H9 (cell line): ENCODE results near the gene TMEM9. TPM values are rescaled to one million over a fixed set of nuclear protein-coding genes. Genes with fewer than 3 reads are reported as not detected.
A peak's percentile ranks its signal among the peaks of the same experiment; 100 is the strongest.

Experiments
- DNase-seq: peaks from one replicate; pipeline ENCODE4 v3.0.0-alpha.2; 2017
- H2AFZ ChIP-seq: one replicate; pipeline ENCODE4 v1.6.1; 2013; ENCODE audit warnings: mild to moderate bottlenecking, low read length, control low read depth, moderate library complexity
- H2AK5ac ChIP-seq: 2 replicates; pipeline ENCODE4 v1.6.1; 2013; ENCODE audit warnings: low read length, control low read depth, mixed read lengths; ENCODE audit not compliant: insufficient read length
- H2BK120ac ChIP-seq: one replicate; pipeline ENCODE4 v1.6.1; 2013; ENCODE audit warnings: low read depth, mild to moderate bottlenecking, low read length, control low read depth, inconsistent platforms; ENCODE audit not compliant: poor library complexity, severe bottlenecking
- H2BK12ac ChIP-seq: 2 replicates; pipeline ENCODE4 v1.6.1; 2013; ENCODE audit warnings: low read length, control low read depth, mixed read lengths, low read depth; ENCODE audit not compliant: insufficient read length
- H2BK15ac ChIP-seq: 2 replicates; pipeline ENCODE4 v1.6.1; 2013; ENCODE audit warnings: low read depth, low read length, control low read depth
- H2BK20ac ChIP-seq: one replicate; pipeline ENCODE4 v1.6.1; 2013; ENCODE audit warnings: low read depth, mild to moderate bottlenecking, low read length, control low read depth, inconsistent platforms; ENCODE audit not compliant: poor library complexity, severe bottlenecking
- H2BK5ac ChIP-seq: 2 replicates; pipeline ENCODE4 v1.6.1; 2013; ENCODE audit warnings: low read length, control low read depth, mixed read lengths; ENCODE audit not compliant: insufficient read length
- H3K14ac ChIP-seq: 2 replicates; pipeline ENCODE4 v1.6.1; 2013; ENCODE audit warnings: low read length, control low read depth; ENCODE audit not compliant: insufficient read depth
- H3K18ac ChIP-seq: 2 replicates; pipeline ENCODE4 v1.6.1; 2013; ENCODE audit warnings: low read depth, mild to moderate bottlenecking, mixed read lengths, low read length, control low read depth; ENCODE audit not compliant: insufficient read length
- H3K23ac ChIP-seq: 2 replicates; pipeline ENCODE4 v1.6.1; 2013; ENCODE audit warnings: low read length, control low read depth, mixed read lengths, low read depth; ENCODE audit not compliant: insufficient read length
- H3K23me2 ChIP-seq: 2 replicates; pipeline ENCODE4 v1.6.1; 2013; ENCODE audit warnings: low read depth, mild to moderate bottlenecking, mixed read lengths, low read length, control low read depth; ENCODE audit not compliant: insufficient read length, poor library complexity, severe bottlenecking
- H3K27ac ChIP-seq: 2 replicates; pipeline ENCODE4 v1.5.1; 2013; ENCODE audit warnings: low read length, control low read depth, mixed read lengths, low read depth; ENCODE audit not compliant: insufficient read length
- H3K27me3 ChIP-seq: 2 replicates; pipeline ENCODE4 v1.6.1; 2013; ENCODE audit warnings: low read length, control low read depth, inconsistent platforms; ENCODE audit not compliant: insufficient read depth
- H3K4ac ChIP-seq: 2 replicates; pipeline ENCODE4 v1.6.1; 2013; ENCODE audit warnings: low read depth, mild to moderate bottlenecking, control low read depth, inconsistent platforms, low read length, moderate library complexity
- H3K4me1 ChIP-seq: 2 replicates; pipeline ENCODE4 v1.6.1; 2013; ENCODE audit warnings: low read length, control low read depth, inconsistent platforms; ENCODE audit not compliant: insufficient read depth
- H3K4me2 ChIP-seq: 2 replicates; pipeline ENCODE4 v1.6.1; 2013; ENCODE audit warnings: low read length, control low read depth, mixed read lengths; ENCODE audit not compliant: insufficient read length, insufficient read depth
- H3K56ac ChIP-seq: 2 replicates; pipeline ENCODE4 v1.6.1; 2013; ENCODE audit warnings: low read depth, mild to moderate bottlenecking, mixed read lengths, low read length, control low read depth; ENCODE audit not compliant: insufficient read length
- H3K79me1 ChIP-seq: 2 replicates; pipeline ENCODE4 v1.6.1; 2013; ENCODE audit warnings: low read depth, mild to moderate bottlenecking, moderate library complexity, low read length, control low read depth, inconsistent platforms; ENCODE audit not compliant: insufficient read depth, poor library complexity, severe bottlenecking
- H3K79me2 ChIP-seq: 2 replicates; pipeline ENCODE4 v1.6.1; 2013; ENCODE audit warnings: low read length, control low read depth, inconsistent platforms; ENCODE audit not compliant: insufficient read depth
- H3K9ac ChIP-seq: 2 replicates; pipeline ENCODE4 v1.6.1; 2013; ENCODE audit warnings: low read length, control low read depth, mixed read lengths; ENCODE audit not compliant: insufficient read length; ENCODE audit errors: extremely low read depth
- H3K9me3 ChIP-seq: one replicate; pipeline ENCODE4 v1.6.1; 2013; ENCODE audit warnings: low read depth, low read length, inconsistent platforms; ENCODE audit not compliant: control insufficient read depth
- H3T11ph ChIP-seq: one replicate; pipeline ENCODE4 v1.6.1; 2013; ENCODE audit warnings: mild to moderate bottlenecking, low read length, control low read depth, inconsistent platforms
- H4K20me1 ChIP-seq: one replicate; pipeline ENCODE4 v1.6.1; 2013; ENCODE audit not compliant: control insufficient read depth, insufficient read length, insufficient read depth
- H4K5ac ChIP-seq: 2 replicates; pipeline ENCODE4 v1.6.1; 2013; ENCODE audit warnings: low read depth, mild to moderate bottlenecking, mixed read lengths, low read length, control low read depth; ENCODE audit not compliant: insufficient read length
- H4K8ac ChIP-seq: replicated peaks from 2 replicates; pipeline ENCODE4 v1.6.1; 2013; ENCODE audit warnings: low read length, control low read depth, mixed read lengths, low read depth; ENCODE audit not compliant: insufficient read length
- H4K91ac ChIP-seq: 2 replicates; pipeline ENCODE4 v1.6.1; 2013; ENCODE audit warnings: low read depth, mild to moderate bottlenecking, moderate library complexity, mixed read lengths, low read length, control low read depth; ENCODE audit not compliant: insufficient read length
- H3K27ac Mint-ChIP-seq, 3 experiments: 2 replicates in 2 of 3; 3 replicates in 1 of 3; pipeline ENCODE4 v1.8.0; 2020 to 2021; ENCODE audit warnings: mixed read lengths in 3 of 3, mild to moderate bottlenecking in 1 of 3, moderate library complexity in 1 of 3
- H3K27me3 Mint-ChIP-seq: 2 replicates; pipeline ENCODE4 v1.8.0; 2021; ENCODE audit warnings: low read depth, mild to moderate bottlenecking, moderate library complexity, mixed read lengths
- H3K36me3 Mint-ChIP-seq, 3 experiments: 2 replicates in 2 of 3; 3 replicates in 1 of 3; pipeline ENCODE4 v1.8.0; 2020 to 2021; ENCODE audit warnings: low read depth in 3 of 3, mixed read lengths in 3 of 3; ENCODE audit not compliant: insufficient read depth in 1 of 3
- H3K4me1 Mint-ChIP-seq, 2 experiments: 2 replicates each; pipeline ENCODE4 v1.8.0; 2020; ENCODE audit warnings: mixed read lengths in 2 of 2
- H3K4me3 Mint-ChIP-seq, 2 experiments: 2 replicates in 1 of 2; 3 replicates in 1 of 2; pipeline ENCODE4 v1.8.0; 2020 to 2021; ENCODE audit warnings: mild to moderate bottlenecking in 2 of 2, mixed read lengths in 2 of 2, moderate library complexity in 1 of 2
- H3K9me3 Mint-ChIP-seq, 2 experiments: 2 replicates in 1 of 2; 3 replicates in 1 of 2; pipeline ENCODE4 v1.8.0; 2020; ENCODE audit warnings: mild to moderate bottlenecking in 2 of 2, mixed read lengths in 2 of 2, moderate library complexity in 1 of 2
- CTCF ChIP-seq: fragments of 200-600 bp; sonication (generic); conservative IDR thresholded peaks from 3 replicates; pipeline ENCODE4 v1.8.0; 2021; ENCODE audit warnings: antibody characterized with exemption, mild to moderate bottlenecking
- WGBS: extraction: QIAGEN DNeasy Blood & Tissue Kit; methylation state at CpG from one replicate; pipeline ENCODE4 v1.1.7; 2013; ENCODE audit warnings: missing lambda C conversion rate, low lambda C conversion rate, mixed read lengths; ENCODE audit not compliant: insufficient read length; ENCODE audit errors: extremely low coverage; 5-methylcytosine and 5-hydroxymethylcytosine counted together
- total RNA-seq: library from RNA; stranded (reverse); gene quantifications from 2 replicates; pipeline ENCODE4 v1.2.1, GENCODE V29; 2021

TMEM9 gene
- total RNA-seq, 1 experiment from 2014 or later = 93.4 TPM

DNA sequence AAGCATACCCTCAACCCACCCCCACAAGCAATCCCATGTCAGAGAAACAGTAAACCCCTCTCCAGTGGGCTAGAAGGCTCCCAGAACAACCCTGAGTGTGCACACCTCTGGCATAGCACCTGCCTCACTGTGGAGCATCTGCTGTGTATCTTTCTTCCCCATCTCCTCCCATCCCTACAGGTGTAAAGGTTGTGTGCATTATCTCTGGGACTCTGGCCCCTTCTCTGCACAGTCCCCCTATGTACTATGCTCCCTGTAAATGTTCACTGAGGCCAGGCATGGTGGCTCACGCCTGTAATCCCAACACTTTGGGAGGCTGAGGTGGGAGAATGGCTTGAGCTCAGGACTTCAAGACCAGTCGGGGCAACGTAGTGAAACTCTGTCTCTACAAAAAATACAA, 41.3 kb downstream of the TMEM9 start:
- H3K27me3 Mint-ChIP-seq = peaks cover 54% of the 10 kb centered on the region
- H3K27me3 ChIP-seq = peaks cover 15% of the 10 kb centered on the region; the same call in 1 of the 2 replicates
- H3K18ac ChIP-seq = no peak overlapping the region
- H3K4me2 ChIP-seq = no peak overlapping the region
- H3K9me3 ChIP-seq = no peaks in the 10 kb centered on the region
- no peak overlapping the region for H3K14ac ChIP-seq
- no peak overlapping the region for H3K4ac ChIP-seq
- no peak for DNase-seq
- no peak overlapping the region for H3T11ph ChIP-seq
- H3K23ac ChIP-seq = no peak overlapping the region
- WGBS = no CpG with 5 or more reads among the region's 3 CpGs
- no peaks in the 10 kb centered on the region for H3K79me1 ChIP-seq
- H3K27ac Mint-ChIP-seq = peak overlapping the region in 1 of 3 experiments; percentile 62; a peak in 1 of 7 replicates
- H3K27ac ChIP-seq = no peak overlapping the region
- no peaks in the 10 kb centered on the region for H3K79me2 ChIP-seq
- peaks cover 10% of the 10 kb centered on the region for H3K23me2 ChIP-seq
- H2BK15ac ChIP-seq = no peak overlapping the region
- H4K8ac ChIP-seq = no peak overlapping the region
- TF ChIP-seq CTCF = no peak
- no peak overlapping the region for H2BK120ac ChIP-seq
- no peak overlapping the region for H2BK5ac ChIP-seq
- no peak overlapping the region for H2BK20ac ChIP-seq
- no peak overlapping the region for H3K56ac ChIP-seq
- H4K91ac ChIP-seq = no peak overlapping the region
- H4K20me1 ChIP-seq = no peaks in the 10 kb centered on the region
- peaks cover 11 to 23% of the 10 kb centered on the region in 2 experiments for H3K4me1 Mint-ChIP-seq
- H2AK5ac ChIP-seq = no peak overlapping the region
- H3K9ac ChIP-seq = no peak overlapping the region
- no peaks in the 10 kb centered on the region for H3K36me3 Mint-ChIP-seq
- H3K4me3 Mint-ChIP-seq = no peak overlapping the region
- H3K4me1 ChIP-seq = no peaks in the 10 kb centered on the region
- no peak overlapping the region for H2AFZ ChIP-seq
- H4K5ac ChIP-seq = no peak overlapping the region
- H3K9me3 Mint-ChIP-seq = no peaks in the 10 kb centered on the region
- H2BK12ac ChIP-seq = no peak overlapping the region
